GM19372 (cell line): ENCODE data around the gene CADPS2.

ENCODE experiments used
- ATAC-seq: cut with Tn5 transposase; IDR thresholded peaks from one replicate; pipeline ENCODE4 v1.9.1; 2021; ENCODE audit warnings: mild to moderate bottlenecking, low read depth, moderate library complexity; ENCODE audit not compliant: unreplicated experiment

The CADPS2 gene

DNA sequence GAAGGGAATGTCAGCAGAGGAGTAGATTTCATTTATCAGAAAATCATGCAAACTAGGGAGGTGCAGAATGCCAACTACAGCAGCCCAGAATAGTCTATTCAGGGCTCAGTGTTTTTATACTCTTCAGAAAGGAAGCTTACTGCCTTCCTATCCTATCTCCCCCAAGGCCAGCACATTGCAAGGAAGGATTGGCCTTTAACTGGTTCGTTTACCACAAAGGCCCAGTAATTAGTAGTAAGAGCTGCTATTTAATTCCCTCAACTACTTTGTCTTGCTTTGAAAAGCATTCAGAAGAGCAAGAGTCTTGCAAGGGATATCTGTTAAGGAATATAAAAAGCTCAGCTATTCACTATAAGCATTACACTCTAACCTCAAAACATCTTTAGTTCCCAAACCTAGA lies 97.1 kb downstream of the CADPS2 start:
- no peak for ATAC-seq

DNA sequence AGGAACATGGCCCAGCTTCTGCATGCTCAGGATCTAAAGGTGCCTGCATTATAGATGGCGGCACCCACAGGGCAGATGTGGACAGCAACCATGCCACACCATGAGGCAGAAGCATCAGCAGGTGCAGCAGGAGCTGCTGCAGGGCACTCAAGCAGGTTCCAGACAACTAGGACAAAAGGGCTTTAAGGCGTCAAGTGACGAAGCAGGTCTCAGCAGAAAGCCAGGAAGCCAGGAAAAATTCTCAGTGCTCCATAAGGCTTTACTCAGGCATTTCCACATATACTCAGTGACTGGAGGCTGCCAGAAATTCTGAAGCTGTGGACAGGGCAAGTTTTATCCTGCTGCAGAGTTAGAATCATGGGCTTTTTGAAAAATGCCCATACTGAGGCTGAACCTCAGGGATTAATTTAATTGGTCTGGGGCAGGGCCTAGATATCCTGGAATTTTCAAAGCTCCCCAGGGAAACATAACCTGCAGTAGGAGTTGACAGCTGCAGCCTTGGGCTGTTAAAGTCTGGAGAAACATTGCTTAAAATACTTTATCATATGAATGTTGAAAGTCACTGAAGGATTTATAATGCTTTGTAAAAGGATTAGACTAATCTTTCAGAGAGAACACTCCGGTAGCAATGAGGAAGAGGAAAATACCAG lies 115.4 kb downstream of the CADPS2 start:
- no peak for ATAC-seq

DNA sequence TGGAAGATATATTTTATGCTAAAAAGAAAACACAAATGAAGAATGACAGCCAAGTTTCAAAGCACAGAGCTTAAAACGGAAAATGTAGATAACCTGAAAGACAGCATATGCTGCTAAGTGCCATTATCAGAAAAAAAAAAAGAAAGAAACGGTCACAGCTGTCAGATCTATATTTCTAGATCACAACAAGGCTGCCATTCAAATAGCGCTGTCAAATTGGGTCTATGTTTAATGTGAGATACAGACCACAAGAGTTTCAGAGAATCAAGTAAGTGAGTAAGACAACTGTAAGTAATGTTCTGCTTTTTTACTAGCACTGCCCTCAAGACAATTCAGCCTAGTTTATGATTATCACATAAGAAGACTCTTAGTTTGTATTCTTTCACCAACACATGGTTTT lies 117.4 kb downstream of the CADPS2 start:
- ATAC-seq: no peak

DNA sequence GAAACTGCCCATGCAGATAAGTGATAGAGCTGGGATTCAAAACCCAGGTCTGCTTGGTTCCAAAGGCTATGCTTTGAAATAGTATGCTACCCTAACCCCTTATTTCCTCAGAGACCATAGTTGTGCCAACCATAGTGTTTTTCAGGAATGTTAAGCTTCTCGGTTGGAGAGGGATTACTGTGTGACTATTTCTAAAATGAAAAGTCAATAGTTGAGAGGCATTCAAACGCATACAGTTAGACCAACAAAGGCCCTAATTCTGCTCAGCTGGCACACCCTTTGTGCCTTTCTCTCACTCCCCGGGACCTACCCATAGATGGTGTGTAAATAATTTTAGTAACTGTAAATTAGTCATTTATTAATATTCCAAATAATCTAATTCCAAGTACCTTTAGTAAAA lies 118.9 kb downstream of the CADPS2 start:
- ATAC-seq: no peak

DNA sequence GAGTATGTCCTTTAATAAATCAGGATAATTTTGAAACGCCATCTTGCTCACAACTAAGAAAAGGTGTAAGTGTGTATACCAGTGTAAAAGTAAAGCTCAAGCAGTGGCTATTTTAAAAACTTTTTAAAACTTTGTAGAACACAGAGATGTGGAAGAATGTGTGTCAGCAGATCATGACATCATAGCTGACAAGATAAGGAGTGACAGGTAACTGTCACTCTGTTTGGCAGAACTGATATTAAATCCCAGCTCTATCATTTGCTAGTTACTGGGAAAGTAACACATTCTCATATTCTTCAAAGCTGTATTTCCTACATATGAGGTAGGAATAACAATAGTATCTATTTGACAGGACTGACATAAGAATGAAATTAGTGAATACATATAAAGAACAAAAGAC lies 119.7 kb downstream of the CADPS2 start:
- no peak for ATAC-seq

DNA sequence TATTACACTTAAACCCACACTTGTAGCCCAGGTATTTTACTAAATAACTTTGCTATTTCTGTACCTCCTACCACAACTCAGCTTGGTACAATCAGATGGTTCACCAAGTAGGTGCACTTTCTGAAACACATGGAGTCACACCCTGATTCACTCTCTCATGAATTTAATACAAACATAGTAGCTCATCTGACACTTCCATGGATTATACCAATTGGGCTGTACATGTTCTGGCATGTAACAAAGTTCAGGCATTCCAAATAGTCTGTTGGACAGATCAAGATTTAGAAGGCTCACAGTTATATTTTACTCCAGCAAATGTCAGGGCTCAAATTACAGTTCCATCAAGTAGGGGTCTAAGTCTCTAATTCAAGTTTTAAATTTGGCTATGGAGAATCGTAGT lies 121.4 kb downstream of the CADPS2 start:
- ATAC-seq: no peak

DNA sequence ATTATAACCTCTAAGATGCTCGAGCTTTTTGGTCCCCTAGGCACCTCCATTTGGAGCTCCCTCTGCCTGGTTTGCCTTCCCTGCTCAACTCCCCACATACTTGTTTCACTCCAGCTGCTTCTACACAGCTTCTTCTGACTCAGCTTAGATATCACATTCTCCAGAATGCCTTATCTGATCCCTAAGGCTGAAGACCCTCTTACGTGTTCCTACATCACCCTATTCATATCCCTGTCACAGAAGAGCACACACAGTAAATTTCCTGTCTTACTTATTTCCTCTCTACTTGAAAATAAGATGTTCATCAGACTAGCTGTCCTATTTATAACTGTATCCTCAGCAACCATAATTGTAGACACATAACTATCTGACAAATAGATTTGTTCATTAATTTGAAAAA lies 122.2 kb downstream of the CADPS2 start:
- no peak for ATAC-seq

DNA sequence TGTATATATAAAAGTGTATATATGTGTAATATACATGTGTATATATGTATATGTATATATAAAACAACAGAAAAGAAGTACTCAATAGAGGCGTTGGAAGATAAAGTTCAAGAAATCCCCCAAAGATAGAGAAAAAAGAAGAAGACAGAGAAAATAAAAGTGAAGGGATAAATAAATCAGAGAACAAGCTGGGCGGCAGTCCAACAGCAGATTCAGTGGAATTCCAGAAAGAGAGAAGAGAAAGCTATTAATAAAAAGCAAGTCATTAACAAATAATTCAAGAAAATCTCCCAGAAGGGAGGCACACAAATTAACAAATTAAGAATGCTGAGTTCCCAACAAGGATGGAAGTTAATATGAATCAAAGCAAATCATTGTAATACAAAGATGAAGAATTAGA lies 124.2 kb downstream of the CADPS2 start:
- no peak for ATAC-seq

DNA sequence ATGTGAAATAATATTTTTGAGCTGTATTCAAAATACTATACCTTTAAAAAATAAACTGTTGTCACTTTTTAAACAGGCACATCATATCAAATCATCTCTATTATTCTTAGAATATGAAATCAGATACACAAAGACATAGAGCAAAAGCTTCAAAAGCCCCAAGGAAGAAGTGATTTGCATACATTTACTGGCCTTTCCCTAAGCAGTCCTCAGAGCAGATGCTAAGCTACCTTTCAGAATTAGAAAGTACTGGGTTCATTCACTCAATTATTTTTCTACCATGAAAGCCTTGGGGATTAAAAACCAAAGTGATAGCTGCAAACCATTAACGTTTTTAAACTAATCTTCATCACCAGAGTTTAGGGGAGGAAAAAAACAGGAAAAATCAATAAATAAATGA lies 127.8 kb downstream of the CADPS2 start:
- ATAC-seq: no peak

DNA sequence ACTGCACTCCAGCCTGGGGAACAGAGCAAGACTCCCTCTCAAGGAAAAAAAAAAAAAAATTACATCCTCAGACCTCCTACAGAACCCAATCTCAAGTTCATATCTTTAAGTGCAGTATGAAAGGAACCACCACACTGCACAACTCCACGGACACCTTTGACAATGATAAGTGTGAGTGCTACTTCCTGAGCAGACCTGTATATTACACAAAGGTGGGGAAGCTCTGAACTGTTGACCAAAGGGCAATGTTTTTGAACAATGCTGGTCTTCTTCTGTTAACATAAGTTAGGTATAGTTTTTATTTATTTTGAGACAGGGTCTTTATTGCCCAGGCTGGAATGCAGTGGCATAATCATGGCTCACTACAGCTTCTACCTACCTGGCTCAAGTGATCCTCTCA lies 129.4 kb downstream of the CADPS2 start:
- no peak for ATAC-seq

DNA sequence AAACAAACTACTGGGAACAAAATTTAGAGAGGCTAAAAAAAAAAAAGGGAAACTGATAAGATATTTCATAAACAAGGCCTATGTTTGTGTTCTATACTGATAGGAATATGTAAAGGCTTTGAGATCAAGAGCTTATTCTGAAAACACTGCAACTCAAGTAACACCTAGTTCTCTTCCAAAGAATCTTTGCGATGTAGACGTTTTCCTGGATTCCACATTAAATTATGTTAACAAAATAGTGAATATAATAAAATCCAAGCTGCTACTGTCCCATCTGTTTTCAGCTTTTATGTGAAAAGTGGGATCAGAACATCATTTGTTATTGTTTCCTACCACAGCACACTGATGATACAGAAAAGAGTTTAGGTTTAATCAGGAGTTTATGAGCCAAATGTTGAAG lies 130.6 kb downstream of the CADPS2 start:
- ATAC-seq: no peak

DNA sequence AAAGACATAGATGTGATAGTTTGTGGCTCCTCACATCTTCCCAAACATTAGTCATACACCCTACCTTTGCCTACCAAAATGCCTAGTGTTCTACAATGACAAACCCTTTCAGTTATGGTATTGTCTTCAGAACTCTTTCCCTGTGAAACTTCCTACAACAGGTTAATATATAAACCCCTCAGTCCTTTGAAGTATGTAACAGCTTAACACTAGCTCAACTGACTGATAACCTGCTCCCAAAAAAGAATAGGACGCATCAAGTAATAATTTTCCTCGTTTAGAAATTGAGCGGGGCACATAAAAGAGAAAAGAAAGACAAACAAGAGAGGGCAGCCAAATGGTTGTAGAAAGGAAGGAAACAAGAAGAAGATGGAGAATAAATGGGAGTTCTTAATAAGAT lies 133.7 kb downstream of the CADPS2 start:
- no peak for ATAC-seq

DNA sequence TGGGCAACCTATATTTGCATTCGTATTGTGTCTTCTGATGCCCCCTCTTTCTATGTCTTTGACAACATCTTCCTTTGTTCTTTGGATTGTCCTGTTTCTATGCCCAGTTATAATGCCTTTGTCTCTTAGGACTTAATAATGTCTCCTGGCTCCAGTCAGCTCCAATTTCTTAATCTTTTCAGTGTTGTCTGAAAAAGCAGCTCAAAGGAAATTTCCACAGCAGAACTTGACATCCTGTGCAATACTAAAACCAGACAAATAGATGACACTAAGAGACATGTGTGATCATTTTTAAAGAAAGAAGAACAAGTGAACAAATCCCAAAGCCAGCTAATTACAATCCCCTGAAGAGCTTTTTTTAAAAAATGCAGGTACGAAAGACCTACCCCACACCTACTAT lies 135.9 kb downstream of the CADPS2 start:
- no peak for ATAC-seq

DNA sequence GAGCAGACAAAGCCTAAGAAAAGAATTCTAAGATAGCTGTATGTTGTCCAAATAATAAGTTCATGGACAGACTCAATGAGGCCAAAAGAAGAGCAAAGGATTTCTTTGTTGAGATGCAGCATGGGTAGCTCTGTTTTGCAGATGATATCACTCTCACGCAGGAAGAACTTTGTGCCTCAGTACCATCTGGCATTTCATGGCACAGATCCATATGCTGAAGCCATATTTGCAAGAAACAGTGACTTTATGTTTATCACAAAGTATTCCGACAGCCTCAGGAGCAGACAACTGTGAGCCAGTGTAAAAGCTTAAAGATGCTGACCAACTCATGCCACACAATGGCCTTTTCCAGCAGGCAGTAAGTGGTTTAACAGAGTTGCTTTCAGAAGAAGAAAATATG lies 138.1 kb downstream of the CADPS2 start:
- ATAC-seq: no peak

DNA sequence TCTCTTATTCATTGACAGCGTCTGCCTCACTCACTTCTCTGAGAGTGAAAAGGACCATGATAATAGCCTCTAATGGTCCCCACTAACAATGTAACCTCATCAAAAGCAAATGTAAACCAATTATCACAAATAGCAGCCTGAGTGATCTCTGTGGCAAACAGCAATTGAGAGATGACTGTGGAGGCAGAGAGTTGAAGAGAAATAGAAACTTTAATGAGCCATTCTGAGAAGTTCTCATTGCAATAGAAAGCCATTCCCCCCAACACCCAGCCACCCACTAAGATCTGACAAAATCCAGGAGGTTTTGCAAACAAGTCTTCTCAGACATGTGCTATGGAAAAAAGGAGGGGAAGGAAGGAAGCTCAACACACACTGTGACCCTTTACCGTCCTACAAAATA lies 139.3 kb downstream of the CADPS2 start:
- ATAC-seq: no peak

DNA sequence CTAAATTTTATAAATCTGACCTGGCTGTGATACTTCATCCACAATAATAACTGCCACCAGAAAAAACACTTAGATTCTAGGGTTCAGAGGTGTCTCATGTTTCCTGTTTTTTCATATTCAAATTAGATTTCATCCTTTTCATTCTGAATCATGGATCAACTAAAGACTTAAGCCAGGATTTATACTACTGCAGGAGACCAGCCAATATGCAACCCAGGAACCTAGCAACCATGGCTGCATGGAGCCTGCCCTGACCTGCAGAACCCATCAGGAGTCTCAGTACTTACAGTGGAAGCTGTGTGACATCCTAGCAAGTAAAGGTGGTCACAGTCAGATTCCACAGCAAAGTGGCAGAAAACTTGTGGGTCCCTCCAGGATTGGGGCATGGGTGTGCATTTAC lies 143.0 kb downstream of the CADPS2 start:
- no peak for ATAC-seq

DNA sequence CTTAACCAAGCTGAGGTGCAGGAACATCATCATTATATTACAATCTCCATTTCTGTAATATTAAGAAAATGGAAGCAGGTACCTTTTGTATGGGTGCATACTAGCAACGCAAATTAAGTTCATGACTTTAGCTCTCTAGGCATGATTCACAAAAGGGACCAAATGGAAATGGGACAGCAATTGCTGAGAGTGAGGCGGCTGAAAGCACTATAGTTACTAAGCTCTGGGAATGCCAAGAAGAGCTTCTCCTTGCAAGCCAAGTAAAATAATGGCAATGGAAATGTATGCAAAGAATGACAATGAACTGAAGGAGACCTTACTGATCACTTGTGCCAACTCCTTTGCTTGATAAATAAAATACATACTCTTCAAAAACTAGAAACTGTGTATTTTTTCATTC lies 147.3 kb downstream of the CADPS2 start:
- ATAC-seq: no peak

DNA sequence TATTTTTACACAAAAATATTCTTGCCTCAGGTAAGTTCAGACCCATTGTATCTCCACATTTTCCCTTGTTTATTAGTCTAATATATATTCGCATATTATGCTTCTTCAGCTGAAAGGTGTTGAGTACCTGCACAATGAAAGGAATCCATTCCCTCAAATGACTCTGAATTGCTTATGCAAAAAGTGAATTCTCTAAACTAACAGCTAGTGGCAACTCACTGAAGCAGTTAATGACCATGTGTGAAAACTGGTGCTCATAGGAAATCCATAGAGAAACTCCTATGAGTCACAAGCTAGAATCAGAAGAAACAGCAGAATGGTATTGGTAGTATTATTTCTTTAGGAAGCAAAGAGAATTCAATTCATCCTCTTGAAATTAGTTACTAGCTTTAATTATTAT lies 150.1 kb downstream of the CADPS2 start:
- no peak for ATAC-seq

DNA sequence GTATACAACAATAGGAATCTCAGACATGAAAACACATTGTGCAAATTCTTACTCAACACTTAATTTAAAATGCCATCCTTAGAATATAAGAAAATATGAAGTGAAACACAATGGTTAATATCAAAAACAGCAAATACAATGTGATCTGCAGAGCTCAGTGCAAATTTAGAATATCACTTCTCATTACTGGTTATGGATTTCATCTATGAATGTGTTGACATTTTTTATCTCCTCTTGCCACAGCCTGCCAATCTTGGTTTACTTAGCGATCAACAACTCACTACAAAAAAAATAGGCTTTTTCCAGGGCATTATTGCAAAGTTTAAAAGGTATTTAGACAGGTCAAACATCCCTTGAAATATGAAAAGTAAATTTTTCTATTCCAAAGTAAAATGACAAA lies 158.5 kb downstream of the CADPS2 start:
- ATAC-seq: no peak

DNA sequence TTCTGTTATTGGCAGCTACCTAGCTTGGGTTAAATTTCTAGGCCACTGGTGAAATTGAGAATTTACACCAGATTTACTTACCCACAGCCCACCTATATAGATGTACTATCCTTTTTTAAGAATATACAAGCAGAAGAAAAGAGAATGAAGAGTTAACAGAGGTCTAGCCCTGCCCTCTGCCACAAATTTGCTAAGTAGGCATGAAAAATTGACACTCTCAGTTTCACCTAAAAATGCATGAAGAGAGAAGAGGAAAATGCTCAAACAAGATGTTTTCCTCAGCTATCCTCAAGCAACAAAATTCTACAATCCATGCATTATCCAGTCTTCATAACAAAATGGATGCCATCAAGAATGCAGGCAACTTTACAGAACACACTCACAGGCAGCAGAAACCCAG lies 158.9 kb downstream of the CADPS2 start:
- no peak for ATAC-seq

DNA sequence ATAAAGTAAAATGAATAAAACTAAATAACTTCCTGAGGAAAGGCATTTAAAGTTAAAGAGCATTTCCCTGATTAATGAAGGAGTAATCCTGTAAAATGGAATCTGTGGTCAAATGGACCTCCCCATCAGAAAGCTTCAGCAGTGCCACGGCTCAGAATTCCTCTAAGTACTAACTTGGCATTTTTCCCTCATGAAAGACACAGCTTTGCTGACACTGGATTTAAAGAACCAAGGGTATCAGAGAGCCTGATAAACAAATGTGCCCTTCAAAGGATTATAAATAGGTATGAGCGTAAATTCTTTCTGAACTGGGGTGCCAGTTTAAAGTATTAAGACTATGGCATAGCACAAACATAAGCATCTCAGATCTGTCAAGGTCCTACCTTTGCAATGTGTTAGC lies 159.4 kb downstream of the CADPS2 start:
- ATAC-seq: no peak

DNA sequence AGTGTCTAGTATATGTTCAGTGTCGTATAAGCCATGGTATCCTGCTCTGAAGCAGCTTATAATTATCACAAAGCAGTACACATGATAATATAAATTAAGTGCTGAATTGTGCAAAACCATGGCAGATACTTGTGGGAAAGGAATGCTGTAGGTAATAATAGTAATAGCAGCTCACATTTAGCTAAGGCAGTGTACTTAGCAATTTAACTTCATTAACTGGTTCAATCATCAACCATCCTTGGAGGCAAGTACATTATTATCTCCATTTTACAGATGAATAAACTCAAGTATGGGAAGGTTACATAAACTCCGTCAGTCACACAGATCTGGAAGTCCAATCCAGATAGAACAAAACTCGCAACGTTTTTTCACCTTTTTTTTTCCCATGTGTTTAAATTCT lies 161.9 kb downstream of the CADPS2 start:
- no peak for ATAC-seq

DNA sequence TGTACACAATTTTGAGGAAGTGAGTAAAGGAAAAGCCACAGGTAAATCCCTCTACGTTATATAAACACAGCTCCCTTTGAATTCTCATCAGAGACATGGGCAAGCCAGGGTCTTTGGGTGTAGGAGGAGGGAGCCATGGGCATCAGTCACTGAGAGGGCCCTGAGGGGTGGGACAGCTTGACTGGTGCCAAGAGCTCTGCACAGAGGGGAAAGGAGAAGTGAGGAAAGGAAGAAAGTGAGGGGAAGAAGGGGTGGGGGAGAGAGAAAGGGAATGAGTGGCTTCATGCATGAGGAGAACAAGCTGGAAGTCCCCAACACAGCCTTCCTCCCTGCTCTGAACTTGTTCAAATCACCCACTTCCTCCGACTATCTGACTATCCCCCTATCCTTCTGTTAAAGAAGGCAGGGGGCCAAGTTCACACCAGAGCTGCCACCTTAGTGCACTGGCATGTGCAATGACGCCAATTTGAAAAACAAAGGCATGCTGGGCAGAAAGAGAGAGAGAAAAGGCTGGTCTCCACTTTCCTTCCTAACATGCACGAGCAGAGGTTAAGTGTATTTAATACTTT lies 167.2 kb downstream of the CADPS2 start:
- ATAC-seq: no peak
